IMR-90 (cell line): ENCODE data around the gene TMEM9.

ENCODE experiments used
- MAZ ChIP-seq: IDR thresholded peaks from 2 replicates; pipeline ENCODE4 v1.6.1; 2012; ENCODE audit warnings: low read depth, mild to moderate bottlenecking, low read length, improper control_type of control experiment, moderate library complexity, borderline replicate concordance
- MXI1 ChIP-seq: IDR thresholded peaks from 2 replicates; pipeline ENCODE4 v1.6.1; 2012; ENCODE audit warnings: low read depth, mild to moderate bottlenecking, low read length, moderate library complexity, borderline replicate concordance
- POLR2A ChIP-seq: IDR thresholded peaks from 2 replicates; pipeline ENCODE4 v1.6.1; 2012; ENCODE audit warnings: mild to moderate bottlenecking, low read depth, low read length
- RAD21 ChIP-seq: IDR thresholded peaks from 2 replicates; pipeline ENCODE4 v1.6.1; 2012; ENCODE audit warnings: low read length, improper control_type of control experiment
- USF2 ChIP-seq: fragments of 150-350 bp; IDR thresholded peaks from 2 replicates; pipeline ENCODE4 v1.6.1; 2017; ENCODE audit warnings: mild to moderate bottlenecking, antibody characterized with exemption, low read length, low read depth
- TF ChIP-seq, protein P1 (sequence below): conservative IDR thresholded peaks from 2 replicates; pipeline ENCODE4 v1.5.1; 2012; ENCODE audit warnings: mild to moderate bottlenecking, low read depth, low read length, improper control_type of control experiment

DNA sequence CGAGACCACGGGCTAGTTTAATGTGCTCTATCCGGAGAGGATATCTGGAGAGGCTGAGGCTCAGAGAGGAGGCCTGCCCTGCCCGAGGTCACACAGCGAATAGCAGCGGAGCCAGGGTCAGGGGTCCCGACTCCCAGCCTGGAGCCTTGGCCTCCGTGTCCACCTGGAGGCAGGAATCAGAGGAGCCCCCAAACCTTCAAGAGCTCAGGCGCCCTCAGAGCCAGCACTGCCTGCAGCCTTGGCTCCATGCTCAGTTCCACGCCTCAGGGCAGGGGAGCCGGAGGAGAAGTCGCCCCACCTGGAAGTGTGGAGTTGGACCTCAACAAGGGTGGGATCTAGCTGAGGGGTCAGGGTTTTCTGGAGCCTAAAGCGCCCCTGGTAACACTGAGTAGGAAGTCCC, 25.3 kb downstream of the TMEM9 start:
- TF ChIP-seq USF2 = no peak
- TF ChIP-seq RAD21 = no peak
- TF ChIP-seq, protein P1, sequence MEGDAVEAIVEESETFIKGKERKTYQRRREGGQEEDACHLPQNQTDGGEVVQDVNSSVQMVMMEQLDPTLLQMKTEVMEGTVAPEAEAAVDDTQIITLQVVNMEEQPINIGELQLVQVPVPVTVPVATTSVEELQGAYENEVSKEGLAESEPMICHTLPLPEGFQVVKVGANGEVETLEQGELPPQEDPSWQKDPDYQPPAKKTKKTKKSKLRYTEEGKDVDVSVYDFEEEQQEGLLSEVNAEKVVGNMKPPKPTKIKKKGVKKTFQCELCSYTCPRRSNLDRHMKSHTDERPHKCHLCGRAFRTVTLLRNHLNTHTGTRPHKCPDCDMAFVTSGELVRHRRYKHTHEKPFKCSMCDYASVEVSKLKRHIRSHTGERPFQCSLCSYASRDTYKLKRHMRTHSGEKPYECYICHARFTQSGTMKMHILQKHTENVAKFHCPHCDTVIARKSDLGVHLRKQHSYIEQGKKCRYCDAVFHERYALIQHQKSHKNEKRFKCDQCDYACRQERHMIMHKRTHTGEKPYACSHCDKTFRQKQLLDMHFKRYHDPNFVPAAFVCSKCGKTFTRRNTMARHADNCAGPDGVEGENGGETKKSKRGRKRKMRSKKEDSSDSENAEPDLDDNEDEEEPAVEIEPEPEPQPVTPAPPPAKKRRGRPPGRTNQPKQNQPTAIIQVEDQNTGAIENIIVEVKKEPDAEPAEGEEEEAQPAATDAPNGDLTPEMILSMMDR = no peak
- no peak for TF ChIP-seq MAZ
- TF ChIP-seq MXI1 = no peak
- no peak for TF ChIP-seq POLR2A
